Osteoblast (primary cell): ENCODE data around the gene SPC24. TPM values are rescaled to one million over a fixed set of nuclear protein-coding genes. Genes with fewer than 3 reads are reported as not detected.

Experiments used
- DNase-seq: peaks from one replicate; pipeline ENCODE4 v3.0.0; 2011; ENCODE audit warnings: low spot score, mixed read lengths; ENCODE audit not compliant: insufficient read length; ENCODE audit errors: missing footprints
- H2AFZ ChIP-seq: 2 replicates; pipeline ENCODE4 v1.6.0; 2011; ENCODE audit warnings: mild to moderate bottlenecking, low read length
- H3K27ac ChIP-seq: 2 replicates; pipeline ENCODE4 v1.5.1; 2011; ENCODE audit warnings: mild to moderate bottlenecking, low read depth, low read length, moderate library complexity
- H3K27me3 ChIP-seq: 2 replicates; pipeline ENCODE4 v1.6.0; 2012; ENCODE audit warnings: mild to moderate bottlenecking, control low read depth, inconsistent platforms, low read length, moderate library complexity; ENCODE audit not compliant: insufficient read depth
- H3K36me3 ChIP-seq: 2 replicates; pipeline ENCODE4 v1.5.1; 2011; ENCODE audit warnings: mild to moderate bottlenecking, low read length, control low read depth, moderate library complexity; ENCODE audit not compliant: insufficient read depth
- H3K4me1 ChIP-seq: 2 replicates; pipeline ENCODE4 v1.5.1; 2011; ENCODE audit warnings: mild to moderate bottlenecking, low read length, control low read depth, moderate library complexity; ENCODE audit not compliant: insufficient read depth
- H3K4me2 ChIP-seq: 2 replicates; pipeline ENCODE4 v1.6.0; 2011; ENCODE audit warnings: mild to moderate bottlenecking, low read length; ENCODE audit not compliant: insufficient read depth
- H3K4me3 ChIP-seq: fragments of 200-600 bp; sonication (generic); 3 replicates; pipeline ENCODE4 v1.5.1; 2012; ENCODE audit warnings: mild to moderate bottlenecking, low read length, inconsistent platforms; ENCODE audit not compliant: insufficient read depth
- H3K79me2 ChIP-seq: 2 replicates; pipeline ENCODE4 v1.6.0; 2012; ENCODE audit warnings: mild to moderate bottlenecking, low read length, control low read depth, inconsistent platforms; ENCODE audit not compliant: insufficient read depth
- H3K9me3 ChIP-seq: 2 replicates; pipeline ENCODE4 v1.5.1; 2011; ENCODE audit warnings: low read depth, low read length, control low read depth
- H4K20me1 ChIP-seq: 2 replicates; pipeline ENCODE4 v1.6.0; 2012; ENCODE audit warnings: mild to moderate bottlenecking, low read length, control low read depth; ENCODE audit not compliant: insufficient read depth
- total RNA-seq: library from RNA; depleted of rRNA; stranded (reverse); fragments of >200 nt; gene quantifications from 2 replicates; pipeline ENCODE4 v1.2.3, GENCODE V29; 2012
- TF ChIP-seq, protein P1 (sequence below): IDR thresholded peaks from 2 replicates; pipeline ENCODE4 v1.5.1; 2011; ENCODE audit warnings: mild to moderate bottlenecking, low read depth, low read length, moderate library complexity; ENCODE audit errors: extremely low read depth

Gene SPC24
- total RNA-seq, 1 donor, result 5.4 TPM

- TF ChIP-seq, protein P1, sequence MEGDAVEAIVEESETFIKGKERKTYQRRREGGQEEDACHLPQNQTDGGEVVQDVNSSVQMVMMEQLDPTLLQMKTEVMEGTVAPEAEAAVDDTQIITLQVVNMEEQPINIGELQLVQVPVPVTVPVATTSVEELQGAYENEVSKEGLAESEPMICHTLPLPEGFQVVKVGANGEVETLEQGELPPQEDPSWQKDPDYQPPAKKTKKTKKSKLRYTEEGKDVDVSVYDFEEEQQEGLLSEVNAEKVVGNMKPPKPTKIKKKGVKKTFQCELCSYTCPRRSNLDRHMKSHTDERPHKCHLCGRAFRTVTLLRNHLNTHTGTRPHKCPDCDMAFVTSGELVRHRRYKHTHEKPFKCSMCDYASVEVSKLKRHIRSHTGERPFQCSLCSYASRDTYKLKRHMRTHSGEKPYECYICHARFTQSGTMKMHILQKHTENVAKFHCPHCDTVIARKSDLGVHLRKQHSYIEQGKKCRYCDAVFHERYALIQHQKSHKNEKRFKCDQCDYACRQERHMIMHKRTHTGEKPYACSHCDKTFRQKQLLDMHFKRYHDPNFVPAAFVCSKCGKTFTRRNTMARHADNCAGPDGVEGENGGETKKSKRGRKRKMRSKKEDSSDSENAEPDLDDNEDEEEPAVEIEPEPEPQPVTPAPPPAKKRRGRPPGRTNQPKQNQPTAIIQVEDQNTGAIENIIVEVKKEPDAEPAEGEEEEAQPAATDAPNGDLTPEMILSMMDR, result no peak
- peaks cover 18% of the 10 kb centered on the region for H4K20me1 ChIP-seq
- H3K4me2 ChIP-seq, result no peak overlapping the region
- no peaks in the 10 kb centered on the region for H3K9me3 ChIP-seq
- H2AFZ ChIP-seq, result no peak overlapping the region
- DNase-seq, result peak; percentile 25
- no peak overlapping the region for H3K4me3 ChIP-seq
- H3K4me1 ChIP-seq, result no peaks in the 10 kb centered on the region
- H3K36me3 ChIP-seq, result peaks cover 83% of the 10 kb centered on the region
- H3K27ac ChIP-seq, result no peak overlapping the region
- no peaks in the 10 kb centered on the region for H3K27me3 ChIP-seq
- peaks cover 54% of the 10 kb centered on the region for H3K79me2 ChIP-seq
Measured at GRCh38 chr19:11102944-11103343, 52.6 kb downstream of the SPC24 start.

DNA sequence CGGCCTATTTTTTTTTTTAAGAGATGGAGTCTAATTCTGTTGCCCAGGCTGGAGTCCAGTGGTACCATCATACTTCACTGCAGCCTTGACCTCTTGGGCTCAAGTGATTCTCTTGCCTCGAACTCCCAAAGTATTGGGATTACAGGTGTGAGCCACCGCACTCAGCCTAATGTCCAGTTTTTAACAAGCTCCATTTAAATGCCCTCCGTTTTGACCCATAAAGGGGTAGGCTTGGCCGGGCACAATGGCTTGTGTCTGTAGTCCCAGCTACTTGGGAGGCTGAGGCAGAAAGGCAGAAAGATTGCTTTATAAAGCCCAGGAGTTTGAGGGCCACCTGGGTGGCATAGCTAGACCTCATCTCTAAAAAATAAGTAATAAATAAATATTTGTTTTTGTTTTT lies 54.5 kb downstream of the SPC24 start:
- no peaks in the 10 kb centered on the region for H3K9me3 ChIP-seq
- H3K27me3 ChIP-seq, result no peaks in the 10 kb centered on the region
- peaks cover 19% of the 10 kb centered on the region for H4K20me1 ChIP-seq
- no peak overlapping the region for H3K4me3 ChIP-seq
- no peak for DNase-seq
- peaks cover 71% of the 10 kb centered on the region for H3K36me3 ChIP-seq
- H3K4me1 ChIP-seq, result peaks cover 13% of the 10 kb centered on the region
- TF ChIP-seq, protein P1, result no peak
- no peak overlapping the region for H2AFZ ChIP-seq
- no peak overlapping the region for H3K27ac ChIP-seq
- H3K79me2 ChIP-seq, result peaks cover 60% of the 10 kb centered on the region
- no peak overlapping the region for H3K4me2 ChIP-seq

GRCh38 chr19:11100049-11100448 lies 55.5 kb downstream of the SPC24 start:
- H2AFZ ChIP-seq, result peak overlapping the region; percentile 86
- H3K9me3 ChIP-seq, result no peaks in the 10 kb centered on the region
- H3K4me1 ChIP-seq, result peaks cover 23% of the 10 kb centered on the region
- peak overlapping the region; percentile 8 for H3K27ac ChIP-seq
- H4K20me1 ChIP-seq, result peaks cover 22% of the 10 kb centered on the region
- H3K4me3 ChIP-seq, result no peak overlapping the region
- TF ChIP-seq, protein P1, result no peak
- H3K27me3 ChIP-seq, result no peaks in the 10 kb centered on the region
- no peak overlapping the region for H3K4me2 ChIP-seq
- peaks cover 60% of the 10 kb centered on the region for H3K79me2 ChIP-seq
- H3K36me3 ChIP-seq, result peaks cover 66% of the 10 kb centered on the region
- DNase-seq, result no peak

DNA sequence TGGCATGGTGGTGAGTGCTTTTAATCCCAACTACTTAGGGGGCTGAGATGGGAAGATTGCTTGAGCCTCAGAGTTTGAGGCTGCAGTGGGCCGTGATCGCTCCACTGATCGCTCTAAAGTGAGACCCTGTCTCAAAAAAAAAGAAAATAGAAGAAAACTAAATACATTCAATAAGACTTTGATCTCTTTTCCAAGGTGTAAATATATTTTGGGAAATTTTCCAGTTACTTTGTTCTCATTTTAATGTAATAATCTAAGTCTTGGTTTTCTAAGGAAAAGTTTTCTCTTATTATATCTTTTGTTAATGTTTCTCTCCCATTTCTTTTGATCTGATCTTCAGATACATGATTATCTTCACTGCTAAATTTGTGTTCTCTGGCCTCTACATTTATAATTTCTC lies 56.7 kb downstream of the SPC24 start:
- Histone ChIP-seq H3K36me3 (peaks cover 63% of the 10 kb centered on the region), H3K27me3 (no peaks in the 10 kb centered on the region), H2AFZ (no peak overlapping the region), H3K9me3 (no peaks in the 10 kb centered on the region), H3K79me2 (peaks cover 65% of the 10 kb centered on the region), H3K4me3 (no peak overlapping the region), H4K20me1 (peaks cover 19% of the 10 kb centered on the region), H3K4me1 (peaks cover 28% of the 10 kb centered on the region), H3K27ac (no peak overlapping the region), H3K4me2 (no peak overlapping the region)
- no peak for DNase-seq
- TF ChIP-seq, protein P1, result no peak
